BLaER1 treated with 17β-estradiol and CSF1 and Interleukin-3, amounts not matched to agents 10 nM and 100 nM (cell line): ENCODE data around the gene NOXRED1.

Experiments
- H3K27ac ChIP-seq, 11 experiments: shearing (Covaris generic); formaldehyde crosslinking; 2 replicates each; pipeline ENCODE4 v1.8.1; 2022
- H3K27me3 ChIP-seq, 11 experiments: shearing (Covaris generic); formaldehyde crosslinking; 2 replicates each; pipeline ENCODE4 v1.8.1; 2022
- H3K36me3 ChIP-seq, 11 experiments: shearing (Covaris generic); formaldehyde crosslinking; 2 replicates each; pipeline ENCODE4 v1.8.1; 2022
- H3K4me1 ChIP-seq, 10 experiments: shearing (Covaris generic); formaldehyde crosslinking; 2 replicates each; pipeline ENCODE4 v1.8.1; 2022
- H3K4me2 ChIP-seq, 11 experiments: shearing (Covaris generic); formaldehyde crosslinking; 2 replicates each; pipeline ENCODE4 v1.8.1; 2022
- H3K4me3 ChIP-seq, 10 experiments: shearing (Covaris generic); formaldehyde crosslinking; 2 replicates each; pipeline ENCODE4 v1.8.1; 2022
- H3K9ac ChIP-seq, 11 experiments: shearing (Covaris generic); formaldehyde crosslinking; 2 replicates each; pipeline ENCODE4 v1.8.1; 2022
- H3K9me3 ChIP-seq, 11 experiments: shearing (Covaris generic); formaldehyde crosslinking; replicated peaks in 1 of 11; 2 replicates each; pipeline ENCODE4 v1.8.1; 2022
- H4K20me1 ChIP-seq, 11 experiments: shearing (Covaris generic); formaldehyde crosslinking; 2 replicates each; pipeline ENCODE4 v1.8.1; 2022
- Cebpa-rat ChIP-seq, 11 experiments: shearing (Covaris generic); IDR thresholded peaks; 2 replicates each; pipeline ENCODE4 v1.8.1; 2022

Gene NOXRED1

DNA sequence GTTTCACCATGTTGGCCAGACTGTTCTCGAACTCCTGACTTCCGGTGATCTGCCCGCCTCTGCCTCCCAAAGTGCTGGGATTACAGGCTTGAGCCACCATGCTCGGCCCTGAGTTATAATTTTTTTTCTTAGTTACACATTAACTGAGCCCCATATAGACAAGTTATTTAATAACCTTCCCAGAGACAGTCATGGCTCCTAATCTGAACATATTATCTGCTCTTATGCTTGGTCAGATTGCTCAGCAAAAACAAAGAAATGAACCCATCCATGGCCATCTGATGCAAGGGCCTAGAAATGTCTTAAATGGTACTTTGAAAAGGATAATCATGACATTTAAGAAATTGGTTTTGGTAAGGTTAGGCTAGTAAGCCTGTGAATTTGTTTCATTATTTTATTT is 33.1 kb downstream of the NOXRED1 start:
- Histone ChIP-seq H3K4me1 (no peaks in the 10 kb centered on the region), H4K20me1 (no peaks in the 10 kb centered on the region), H3K27ac (no peak overlapping the region), H3K27me3 (no peaks in the 10 kb centered on the region), H3K9ac (no peak overlapping the region), H3K4me2 (no peak overlapping the region), H3K9me3 (no peaks in the 10 kb centered on the region), H3K36me3 (no peaks in the 10 kb centered on the region), H3K4me3 (no peak overlapping the region)
- TF ChIP-seq Cebpa-rat (IDR thresholded peaks at IDR 0.05) = no peak

DNA sequence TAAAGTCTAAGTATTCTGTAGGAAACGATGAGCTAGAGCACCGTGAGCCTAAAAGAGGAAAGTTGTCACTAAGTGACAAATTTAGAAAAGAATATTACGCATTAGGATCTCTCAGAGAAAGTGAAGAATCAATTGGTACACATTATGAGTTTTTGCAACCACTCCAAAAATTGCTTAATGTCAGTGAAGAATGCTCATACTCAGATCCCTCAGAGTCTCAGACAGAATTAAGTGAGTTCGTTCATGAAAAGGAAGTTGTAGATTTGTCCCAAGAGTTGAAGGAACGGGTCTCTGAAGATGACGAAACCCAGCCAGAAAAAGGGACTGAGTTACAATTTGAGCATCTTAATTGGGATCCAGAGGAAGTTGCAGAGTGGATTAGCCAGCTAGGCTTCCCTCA is 44.6 kb downstream of the NOXRED1 start:
- H3K27me3 ChIP-seq = no peaks in the 10 kb centered on the region
- peak overlapping the region in 6 of 11 experiments; percentile 30 to 94 (median 87); a peak in 9 of 22 replicates for H3K4me2 ChIP-seq
- peak overlapping the region in 1 of 11 experiments; percentile 25; a peak in 1 of 22 replicates for H3K27ac ChIP-seq
- no peaks in the 10 kb centered on the region for H4K20me1 ChIP-seq
- H3K4me1 ChIP-seq = peaks cover 22 to 48% (median 27%) of the 10 kb centered on the region in 10 experiments
- no peaks in the 10 kb centered on the region for H3K36me3 ChIP-seq
- TF ChIP-seq Cebpa-rat (IDR thresholded peaks at IDR 0.05) = no peak
- no peak overlapping the region for H3K9ac ChIP-seq
- H3K9me3 ChIP-seq = no peaks in the 10 kb centered on the region
- no peak overlapping the region for H3K4me3 ChIP-seq

DNA sequence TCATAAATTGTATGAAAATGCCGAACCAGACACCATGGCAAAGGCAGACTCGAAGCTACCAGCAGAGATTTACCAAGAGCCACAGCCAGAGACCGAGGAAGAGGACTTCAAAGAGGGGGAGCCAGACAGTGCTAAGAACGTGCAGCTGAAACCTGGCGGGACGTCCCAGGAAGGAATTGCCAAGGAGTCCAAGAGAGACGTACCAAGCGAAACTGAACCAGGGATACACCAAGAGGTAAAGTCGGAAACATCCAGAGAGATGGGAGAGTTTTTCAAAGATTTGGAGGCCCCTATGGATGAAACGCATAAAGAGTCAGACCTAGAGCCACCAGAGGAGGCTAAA is 45.9 kb downstream of the NOXRED1 start:
- Histone ChIP-seq H3K4me3 (peak overlapping the region; percentile 74 to 95 (median 86)), H3K4me2 (peak overlapping the region; percentile 84 to 96 (median 92)), H3K27ac (peak overlapping the region in 9 of 11 experiments; percentile 85 to 94 (median 91); a peak in 17 of 22 replicates), H3K4me1 (peaks cover 23 to 49% (median 28%) of the 10 kb centered on the region in 10 experiments), H3K27me3 (no peaks in the 10 kb centered on the region), H3K9ac (peak overlapping the region; percentile 89 to 97 (median 94); a peak in 21 of 22 replicates), H3K9me3 (no peaks in the 10 kb centered on the region), H4K20me1 (no peaks in the 10 kb centered on the region), H3K36me3 (no peaks in the 10 kb centered on the region)
- no peak for TF ChIP-seq Cebpa-rat (IDR thresholded peaks at IDR 0.05)

DNA sequence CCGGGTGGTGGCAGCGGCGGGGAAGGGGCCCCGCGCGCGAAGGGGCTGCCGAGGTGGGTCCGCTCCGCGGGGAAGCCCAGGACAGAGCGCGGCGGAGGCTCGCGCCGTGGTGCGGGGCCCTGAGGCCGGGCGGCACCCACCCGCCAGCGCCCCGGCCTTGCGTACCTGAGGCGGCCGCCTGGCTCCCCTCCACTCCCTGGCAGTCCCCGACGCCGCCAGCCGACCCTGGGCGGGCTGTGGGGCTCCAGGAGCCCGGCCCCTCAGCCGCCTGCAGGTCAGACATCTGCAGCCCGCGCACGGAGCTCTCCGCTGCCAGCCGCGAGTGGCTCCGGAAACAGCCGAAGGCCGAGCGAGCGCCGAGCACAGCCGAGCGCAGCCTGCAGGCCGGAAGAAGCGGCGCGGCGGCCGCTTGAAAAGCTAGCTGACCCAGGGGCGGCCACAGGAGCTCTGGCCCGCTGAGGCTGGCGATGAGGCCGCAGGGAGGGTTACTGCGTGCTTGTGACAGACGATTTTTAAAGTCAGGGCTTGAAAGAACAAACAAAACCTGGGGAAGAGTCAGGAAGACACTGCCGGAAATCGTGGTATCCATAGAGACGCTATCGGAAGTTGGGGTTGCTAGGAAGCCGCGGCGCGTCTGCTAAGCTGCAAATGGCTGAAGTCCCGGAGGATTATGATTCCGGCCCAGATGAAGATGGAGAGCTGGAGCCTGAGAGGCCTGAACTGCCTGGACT is 46.4 kb downstream of the NOXRED1 start, which contains the start of the genes SAMD15 and TMED8:
SAMD15 (plus strand) TSS at position 609 of the 731 bp plus-strand sequence; CDS start at position 649, 40 bp downstream.
TMED8 (minus strand) TSS at position 324 of the 731 bp plus-strand sequence; CDS start at position 283, 41 bp downstream.
- Histone ChIP-seq H3K9ac (peak within 1 kb of the TSS; percentile 89 to 97 (median 94)), H3K36me3 (no peaks in the 10 kb centered on the region), H3K27me3 (no peaks in the 10 kb centered on the region), H3K4me1 (peaks cover 28 to 55% (median 32%) of the 10 kb centered on the region in 10 experiments), H3K9me3 (no peaks in the 10 kb centered on the region), H3K4me3 (peak within 1 kb of the TSS; percentile 74 to 95 (median 86)), H4K20me1 (no peaks in the 10 kb centered on the region), H3K27ac (peak within 1 kb of the TSS; percentile 68 to 94 (median 91)), H3K4me2 (peak within 1 kb of the TSS; percentile 85 to 99 (median 94))
- TF ChIP-seq Cebpa-rat (IDR thresholded peaks at IDR 0.05) = no peak

DNA sequence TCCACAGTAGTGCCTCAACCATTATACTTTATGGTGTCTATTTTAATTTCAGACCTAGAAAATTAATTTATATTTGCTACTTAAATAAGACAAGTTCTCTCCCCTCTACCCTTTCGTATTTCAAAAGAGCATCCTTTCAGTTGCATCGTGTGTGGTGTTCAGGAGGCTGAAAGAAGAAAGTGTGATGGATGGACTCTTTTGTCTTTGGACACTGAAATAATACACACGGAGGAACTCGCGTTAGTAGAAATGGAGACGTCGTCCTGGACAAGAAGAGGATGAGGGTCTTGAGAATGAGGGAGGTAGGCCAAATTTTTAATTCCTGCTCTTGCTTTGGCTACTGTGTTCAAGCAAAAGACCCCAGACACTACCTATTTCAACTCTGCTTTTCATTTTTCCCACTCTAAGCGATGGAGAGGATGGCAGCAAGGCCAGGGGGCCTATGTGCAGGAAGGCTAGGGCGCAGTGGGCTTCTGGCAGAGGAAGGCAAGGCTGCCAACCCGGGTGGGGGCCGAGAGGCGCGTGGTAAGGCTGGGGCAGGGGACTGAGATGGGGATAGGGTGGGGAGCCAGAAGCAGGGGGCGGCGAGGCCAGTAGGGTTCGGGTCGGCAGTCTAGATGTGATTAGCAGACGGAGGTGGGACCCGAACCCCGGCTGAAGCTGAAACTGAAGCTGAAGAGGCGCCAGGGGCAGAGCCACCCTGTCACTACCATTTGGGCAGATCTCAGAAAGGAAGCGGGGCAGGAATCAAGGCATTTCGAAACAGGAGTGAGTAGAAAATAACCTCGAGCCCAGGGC is 47.2 kb downstream of the NOXRED1 start:
- peak overlapping the region; percentile 74 to 95 (median 86) for H3K4me3 ChIP-seq
- no peak for TF ChIP-seq Cebpa-rat (IDR thresholded peaks at IDR 0.05)
- peak overlapping the region; percentile 68 to 94 (median 91) for H3K27ac ChIP-seq
- no peaks in the 10 kb centered on the region for H3K36me3 ChIP-seq
- peak overlapping the region; percentile 85 to 99 (median 94) for H3K4me2 ChIP-seq
- H3K27me3 ChIP-seq = no peaks in the 10 kb centered on the region
- H3K9me3 ChIP-seq = no peaks in the 10 kb centered on the region
- peaks cover 28 to 55% (median 34%) of the 10 kb centered on the region in 10 experiments for H3K4me1 ChIP-seq
- peak overlapping the region; percentile 89 to 97 (median 94) for H3K9ac ChIP-seq
- no peaks in the 10 kb centered on the region for H4K20me1 ChIP-seq

DNA sequence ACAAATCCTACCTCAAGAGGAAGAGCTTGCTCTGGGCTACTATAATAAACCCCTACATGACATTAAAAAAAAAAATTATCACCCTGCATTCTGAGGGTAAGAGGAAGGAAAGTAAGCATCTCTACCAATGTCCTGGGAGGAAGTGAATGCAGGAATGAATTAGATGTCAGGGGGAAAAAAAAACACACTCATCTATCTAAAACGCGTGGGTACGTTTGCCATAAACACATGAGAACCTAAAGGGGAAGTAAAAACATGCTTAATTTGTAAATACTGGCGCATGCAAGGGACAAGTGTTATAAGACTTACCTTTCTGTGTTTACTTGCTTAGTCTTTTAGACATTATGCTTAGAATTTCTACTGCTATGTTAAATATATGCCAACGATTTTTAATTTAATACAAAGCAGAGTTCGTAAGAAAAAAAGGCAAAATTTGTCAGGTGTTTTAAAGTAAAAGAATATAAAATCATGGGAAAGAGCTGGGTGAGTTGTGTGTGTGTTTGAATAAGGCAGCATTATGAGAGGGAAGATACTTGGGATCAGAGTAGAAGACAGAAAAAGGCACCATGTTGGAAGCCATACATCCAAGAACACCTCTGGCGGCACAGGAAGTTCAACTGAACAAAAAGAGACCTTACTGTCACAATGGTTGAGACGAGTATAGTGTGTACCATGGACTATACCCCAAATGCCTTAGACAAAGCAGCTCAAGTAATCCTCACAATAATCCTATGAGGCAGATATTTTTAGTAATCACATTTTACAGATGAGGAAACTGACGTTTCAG is 48.0 kb downstream of the NOXRED1 start:
- H3K4me1 ChIP-seq = peaks cover 28 to 55% (median 34%) of the 10 kb centered on the region in 10 experiments
- H3K9me3 ChIP-seq = no peaks in the 10 kb centered on the region
- peak overlapping the region; percentile 85 to 99 (median 94) for H3K4me2 ChIP-seq
- H3K27me3 ChIP-seq = no peaks in the 10 kb centered on the region
- H3K36me3 ChIP-seq = no peaks in the 10 kb centered on the region
- peak overlapping the region in 10 of 11 experiments; percentile 89 to 97 (median 94); a peak in 13 of 22 replicates for H3K9ac ChIP-seq
- peak overlapping the region in 4 of 11 experiments; percentile 3 to 94 (median 88); a peak in 5 of 22 replicates for H3K27ac ChIP-seq
- TF ChIP-seq Cebpa-rat (IDR thresholded peaks at IDR 0.05) = no peak
- H3K4me3 ChIP-seq = peak overlapping the region; percentile 74 to 95 (median 86); a peak in 18 of 20 replicates
- H4K20me1 ChIP-seq = no peaks in the 10 kb centered on the region

DNA sequence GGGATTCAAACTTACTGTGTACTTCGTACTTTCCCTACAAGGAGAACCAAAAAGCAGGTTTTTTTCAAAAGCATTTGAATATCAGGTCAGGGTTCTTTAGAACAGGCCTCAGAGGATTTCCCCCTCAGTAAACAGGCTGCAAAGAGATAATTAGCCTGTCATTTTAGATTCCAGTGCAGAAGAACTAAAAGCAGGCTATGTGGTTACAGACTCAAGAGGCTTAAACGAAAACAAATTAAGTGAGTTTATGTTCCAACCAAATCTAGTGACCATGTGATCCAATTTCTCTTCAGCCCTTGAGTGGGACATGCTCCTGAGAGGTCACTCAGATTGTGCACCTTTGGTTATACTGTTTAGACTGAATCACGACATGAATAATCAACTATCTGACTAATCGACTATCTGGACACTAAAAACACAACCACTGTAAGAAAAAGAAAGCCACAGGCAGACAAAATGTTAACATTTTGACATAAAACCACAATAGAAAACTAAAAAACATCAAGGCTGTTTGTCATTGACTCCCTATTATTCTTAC is 51.0 kb downstream of the NOXRED1 start:
- Histone ChIP-seq H3K9me3 (no peaks in the 10 kb centered on the region), H3K27ac (no peak overlapping the region), H3K4me2 (peak overlapping the region in 5 of 11 experiments; percentile 1 to 24 (median 22); a peak in 4 of 22 replicates), H3K4me1 (peaks cover 23 to 43% (median 36%) of the 10 kb centered on the region in 10 experiments), H4K20me1 (no peaks in the 10 kb centered on the region), H3K9ac (no peak overlapping the region), H3K36me3 (no peaks in the 10 kb centered on the region), H3K4me3 (no peak overlapping the region), H3K27me3 (no peaks in the 10 kb centered on the region)
- TF ChIP-seq Cebpa-rat (IDR thresholded peaks at IDR 0.05) = no peak

DNA sequence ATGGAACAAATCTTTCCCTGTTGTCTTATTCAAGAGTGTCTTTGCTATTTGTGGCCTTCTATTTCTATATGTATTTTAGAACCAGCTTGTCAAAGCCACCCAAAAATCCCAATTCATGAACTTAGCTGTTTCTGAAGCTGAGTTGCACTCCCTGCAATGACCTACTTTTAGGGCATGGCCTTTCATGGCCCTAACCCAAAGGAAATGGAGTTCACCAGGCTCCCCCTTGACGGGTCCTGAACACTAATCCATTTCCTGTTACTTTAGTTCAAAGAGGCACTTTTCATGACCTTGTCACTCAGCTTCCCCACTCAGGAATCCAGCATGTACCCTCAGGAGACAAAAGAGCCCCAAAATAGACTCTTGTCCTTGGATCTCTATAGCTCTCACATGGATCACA is 54.0 kb downstream of the NOXRED1 start:
- H3K4me2 ChIP-seq = peak overlapping the region; percentile 27 to 69 (median 56); a peak in 21 of 22 replicates
- no peak overlapping the region for H3K9ac ChIP-seq
- TF ChIP-seq Cebpa-rat (IDR thresholded peaks at IDR 0.05) = no peak
- no peak overlapping the region for H3K4me3 ChIP-seq
- H3K36me3 ChIP-seq = peaks cover 0 to 9% (median 0%) of the 10 kb centered on the region in 11 experiments; a peak in 2 of 22 replicates
- H4K20me1 ChIP-seq = no peaks in the 10 kb centered on the region
- peaks cover 12 to 21% (median 17%) of the 10 kb centered on the region in 10 experiments for H3K4me1 ChIP-seq
- no peaks in the 10 kb centered on the region for H3K9me3 ChIP-seq
- H3K27ac ChIP-seq = no peak overlapping the region
- no peaks in the 10 kb centered on the region for H3K27me3 ChIP-seq
